Ureter (tissue), 1 donor: Measurements from ENCODE around the gene C1orf226. TPM values are rescaled to one million over a fixed set of nuclear protein-coding genes. Genes with fewer than 3 reads are reported as not detected.
"Not testable (repeated sequence)": the region's sequence is repeated elsewhere in the genome, so short reads cannot be mapped to it uniquely, and the experiment has no call there.

Experiments
- DNase-seq: peaks from one replicate; pipeline ENCODE4 v3.0.0-alpha.2; 2020; ENCODE audit warnings: low spot score
- total RNA-seq: library from RNA; stranded (reverse); gene quantifications from one replicate; pipeline ENCODE4 v1.2.4, GENCODE V29; 2023
- donor health status: DM: yes; HTN: yes; CAD: no.

C1orf226 gene
- total RNA-seq, 1 donor from 2014 or later, result 11.8 TPM

DNA sequence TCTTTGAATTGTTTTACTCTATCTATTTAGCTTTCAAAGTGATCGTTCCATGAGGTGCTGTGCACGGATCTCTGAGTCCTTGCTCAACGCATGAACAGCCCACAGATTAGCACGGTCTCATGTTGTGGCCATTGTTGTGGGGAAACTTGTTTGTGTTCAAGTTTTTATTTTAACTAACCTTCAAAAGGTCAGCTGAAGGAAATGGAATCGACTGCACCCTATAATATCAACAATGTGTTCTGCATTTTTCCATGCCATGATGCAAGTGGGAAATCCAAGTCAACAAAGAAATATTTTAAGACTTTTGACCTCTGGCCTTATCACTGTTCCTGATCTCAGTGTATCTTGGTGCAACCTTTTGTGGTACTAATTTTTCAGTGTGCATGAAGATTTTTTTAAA lies 24.3 kb downstream of the C1orf226 start:
- no peak for DNase-seq

DNA sequence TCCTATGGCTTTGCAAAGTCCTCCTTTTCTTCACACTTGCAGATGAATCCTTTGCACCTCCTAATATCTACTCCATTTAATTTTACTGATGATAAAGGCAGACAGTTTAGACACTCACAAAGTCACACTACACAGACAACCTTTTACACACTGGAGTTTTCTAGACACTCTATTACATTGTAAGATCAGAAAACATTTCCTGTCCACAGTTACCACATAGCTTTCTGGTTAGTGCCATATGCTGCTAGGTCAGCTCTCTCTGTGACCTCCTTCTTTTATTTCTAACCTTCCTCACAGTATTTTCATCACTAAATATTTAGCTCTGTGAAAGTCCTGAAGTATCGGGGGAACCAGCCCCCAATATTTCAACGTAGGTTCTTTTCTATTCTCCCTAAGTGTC lies 25.3 kb downstream of the C1orf226 start:
- DNase-seq, result no peak

DNA sequence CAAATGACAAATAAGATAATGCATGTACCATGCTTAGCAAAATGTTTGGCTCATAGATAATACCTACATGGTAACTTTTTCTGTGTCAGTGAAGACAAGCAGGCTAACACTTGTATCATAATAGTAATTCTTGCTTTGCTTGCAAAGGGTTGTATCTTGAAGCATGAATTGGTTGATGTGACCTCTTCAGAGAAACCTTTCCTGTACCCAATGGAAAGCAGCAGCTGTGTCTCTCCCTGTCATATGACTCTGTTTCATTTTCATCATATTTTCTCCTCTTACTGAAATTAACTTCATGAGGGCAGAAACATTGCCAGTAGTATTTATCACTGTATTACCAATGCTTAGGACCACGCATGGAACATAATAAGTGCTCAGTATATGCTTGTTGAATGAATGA lies 26.0 kb downstream of the C1orf226 start:
- no peak for DNase-seq

DNA sequence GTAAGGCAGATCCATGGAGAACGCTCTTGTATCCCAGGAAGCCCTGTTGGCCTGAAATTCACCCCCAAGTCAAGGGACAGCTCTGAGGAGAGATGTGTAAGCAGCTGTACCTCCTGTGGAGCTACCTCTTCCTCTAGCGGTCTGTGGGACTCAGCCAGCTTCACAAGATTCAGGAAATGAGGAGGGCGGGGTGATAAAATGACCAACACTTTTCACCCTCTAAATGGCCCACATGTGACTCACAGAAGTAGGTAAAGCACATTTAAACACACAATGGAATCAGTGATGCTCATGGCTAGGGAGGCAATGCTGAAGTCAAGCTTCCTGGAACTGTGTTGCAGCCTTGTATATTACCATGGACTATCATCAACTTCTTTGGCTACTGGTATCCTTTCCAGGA lies 30.5 kb downstream of the C1orf226 start, which contains the start of gene SH2D1B:
Gene SH2D1B, minus strand, starts transcription at position 135 of the 400 bp plus-strand sequence. Its CDS starts 120 bp downstream, at position 15.
- no peak for DNase-seq

DNA sequence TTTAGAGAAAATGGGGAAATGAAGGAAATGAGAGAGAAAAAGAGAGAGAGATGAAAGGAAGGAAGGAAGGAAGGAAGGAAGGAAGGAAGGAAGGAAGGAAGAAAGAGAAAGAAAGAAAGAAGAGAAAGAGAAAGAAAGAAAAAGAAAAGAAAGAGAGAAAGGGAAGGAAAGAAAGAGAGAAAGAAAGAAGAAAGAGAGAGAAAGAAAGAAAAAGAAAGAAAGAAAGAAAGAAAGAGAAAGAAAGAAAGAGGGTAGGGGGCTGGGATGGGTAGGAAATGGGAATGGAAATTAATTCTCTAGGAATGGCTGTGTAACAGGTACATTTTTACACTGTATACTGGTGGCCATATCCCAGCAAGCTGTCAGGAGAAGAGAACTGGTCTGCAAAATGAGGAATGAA lies 34.7 kb downstream of the C1orf226 start:
- DNase-seq, result no peak

DNA sequence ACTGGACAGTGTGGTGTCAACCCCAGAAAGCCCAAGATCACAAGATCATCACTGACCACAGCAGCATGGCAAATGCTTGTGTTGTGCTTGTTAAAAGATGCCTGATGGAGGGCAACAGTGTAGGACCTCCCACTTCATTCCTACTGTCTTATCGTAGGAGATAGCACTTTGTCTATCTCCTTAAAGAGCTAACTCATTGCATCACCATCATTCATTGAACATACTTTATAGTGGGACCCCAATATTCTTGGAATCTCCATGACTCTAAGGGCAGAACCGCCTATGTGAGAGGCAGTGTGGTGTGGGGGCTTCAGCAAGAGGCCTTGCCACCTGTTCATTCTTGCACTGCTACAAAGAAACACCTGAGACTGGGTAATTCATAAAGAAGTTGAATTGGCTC lies 35.4 kb downstream of the C1orf226 start:
- no peak for DNase-seq

DNA sequence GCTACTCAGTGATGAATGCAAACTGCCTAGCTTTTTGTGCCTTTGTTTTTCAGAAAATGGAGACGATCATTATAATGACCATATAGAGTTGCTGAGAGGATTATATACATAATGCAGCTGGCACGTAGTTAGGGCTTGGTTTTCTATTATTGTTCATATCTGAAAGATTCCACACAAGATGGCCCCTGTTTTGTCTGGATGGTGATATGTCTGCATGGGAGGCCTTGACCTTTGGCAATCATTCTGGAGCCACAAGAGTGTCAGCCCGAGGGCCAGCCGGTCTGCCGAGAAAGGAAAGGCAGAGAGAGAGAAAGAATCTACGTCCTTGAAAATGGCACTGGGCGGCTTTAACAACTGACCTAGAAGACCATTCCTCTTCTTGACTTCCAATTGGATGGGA lies 36.1 kb downstream of the C1orf226 start:
- no peak for DNase-seq

DNA sequence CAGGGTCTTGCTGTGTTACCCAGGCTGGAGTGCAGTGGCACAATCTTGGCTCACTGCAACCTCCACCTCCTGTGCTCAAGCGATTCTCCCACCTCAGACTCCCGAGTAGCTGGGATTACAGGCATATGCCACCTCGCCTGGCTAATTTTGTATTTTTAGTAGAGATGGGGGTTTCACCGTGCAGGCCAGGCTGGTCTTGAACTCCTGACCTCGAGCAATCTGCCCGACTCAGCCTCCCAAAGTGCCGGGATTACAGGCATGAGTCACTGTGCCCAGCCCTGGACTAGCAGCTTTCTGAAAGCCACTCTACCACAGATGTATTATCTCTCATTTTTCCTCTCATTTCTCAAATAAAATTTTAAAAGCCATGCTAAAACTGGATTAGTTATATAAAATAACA lies 37.1 kb downstream of the C1orf226 start:
- DNase-seq, result not testable (repeated sequence)

DNA sequence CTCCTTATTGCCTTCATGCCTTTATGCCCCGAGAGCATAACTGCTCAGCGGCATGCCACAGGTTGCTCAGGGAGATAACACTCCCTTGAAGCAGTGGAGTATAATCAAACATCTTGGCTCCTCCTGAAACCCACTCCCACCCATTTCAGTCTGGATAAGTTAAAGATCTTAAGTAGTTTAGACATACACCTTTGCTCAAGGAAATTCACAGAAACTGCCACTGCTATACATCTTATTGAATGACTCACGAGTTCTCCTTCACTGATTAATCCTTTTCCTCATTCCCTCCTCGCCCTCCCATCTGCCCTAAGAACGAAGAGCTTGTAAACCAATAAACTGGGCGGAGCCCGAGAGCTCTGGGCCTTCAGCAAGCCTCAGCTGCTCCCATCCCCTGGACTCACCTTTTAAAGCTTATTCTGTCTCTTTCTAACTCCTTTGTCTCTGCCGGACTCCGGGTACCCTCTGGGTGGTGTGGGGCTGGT lies 38.0 kb downstream of the C1orf226 start:
- peak; percentile 52 for DNase-seq

DNA sequence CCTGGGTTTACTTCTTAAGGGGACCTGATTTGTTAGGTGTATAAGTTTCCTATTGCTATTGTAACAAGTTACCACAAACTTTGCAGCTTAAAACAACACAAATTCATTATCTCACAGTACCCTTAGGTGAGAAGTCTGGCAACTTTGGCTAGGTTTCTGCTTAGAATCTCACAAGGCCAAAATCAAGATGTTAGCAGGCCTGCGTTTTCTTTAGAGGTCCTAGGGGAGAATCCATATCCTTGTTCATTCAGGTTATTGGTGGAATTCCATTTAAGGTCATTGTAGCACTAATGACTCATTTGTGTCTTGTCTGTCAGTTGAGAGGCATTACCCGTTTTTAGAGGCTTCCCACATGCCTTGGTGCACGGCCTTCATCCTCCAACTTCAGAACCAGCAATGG lies 38.6 kb downstream of the C1orf226 start:
- DNase-seq, result no peak

DNA sequence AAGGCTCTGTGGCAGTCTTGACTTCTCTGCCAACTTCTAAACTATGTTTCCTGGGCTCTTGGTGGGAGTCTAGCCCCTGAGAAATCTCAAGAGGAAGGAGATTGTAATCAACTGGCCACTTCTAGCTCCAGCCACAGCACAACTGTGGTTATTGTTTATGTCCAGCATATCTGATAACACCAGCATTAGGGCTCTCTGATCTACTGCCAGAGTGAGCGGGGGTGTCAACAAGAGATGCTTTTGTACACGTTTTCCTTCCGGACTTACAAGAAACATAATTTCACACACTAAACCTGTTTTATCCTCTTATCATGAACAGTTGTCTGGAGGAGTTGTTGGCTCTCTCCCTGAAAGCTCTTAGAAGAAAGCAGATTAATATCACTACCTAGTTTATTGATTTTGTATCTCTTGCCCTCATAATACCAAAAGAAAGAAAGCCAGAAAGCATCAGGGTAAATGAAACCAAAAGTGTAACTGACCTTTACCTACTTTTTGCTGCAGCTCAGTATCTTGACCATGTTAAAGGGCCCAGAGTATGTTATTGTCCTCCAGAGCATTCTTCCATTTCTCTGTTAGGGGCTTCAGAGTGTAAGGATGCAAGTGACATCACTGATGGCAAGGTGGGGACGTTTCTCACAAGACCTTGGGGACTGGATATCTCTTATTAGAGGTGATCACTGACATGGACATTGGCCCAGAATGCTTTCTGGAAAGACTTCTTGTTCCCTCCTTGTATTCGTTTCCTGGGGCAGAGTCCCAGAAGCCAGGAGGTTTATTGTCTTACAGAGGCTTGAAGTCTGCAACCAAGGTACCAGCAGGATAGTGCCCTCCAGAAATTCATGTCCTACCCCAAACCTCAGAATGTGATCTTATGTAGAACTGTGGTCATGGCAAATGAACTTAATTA lies 40.0 kb downstream of the C1orf226 start:
- no peak for DNase-seq

DNA sequence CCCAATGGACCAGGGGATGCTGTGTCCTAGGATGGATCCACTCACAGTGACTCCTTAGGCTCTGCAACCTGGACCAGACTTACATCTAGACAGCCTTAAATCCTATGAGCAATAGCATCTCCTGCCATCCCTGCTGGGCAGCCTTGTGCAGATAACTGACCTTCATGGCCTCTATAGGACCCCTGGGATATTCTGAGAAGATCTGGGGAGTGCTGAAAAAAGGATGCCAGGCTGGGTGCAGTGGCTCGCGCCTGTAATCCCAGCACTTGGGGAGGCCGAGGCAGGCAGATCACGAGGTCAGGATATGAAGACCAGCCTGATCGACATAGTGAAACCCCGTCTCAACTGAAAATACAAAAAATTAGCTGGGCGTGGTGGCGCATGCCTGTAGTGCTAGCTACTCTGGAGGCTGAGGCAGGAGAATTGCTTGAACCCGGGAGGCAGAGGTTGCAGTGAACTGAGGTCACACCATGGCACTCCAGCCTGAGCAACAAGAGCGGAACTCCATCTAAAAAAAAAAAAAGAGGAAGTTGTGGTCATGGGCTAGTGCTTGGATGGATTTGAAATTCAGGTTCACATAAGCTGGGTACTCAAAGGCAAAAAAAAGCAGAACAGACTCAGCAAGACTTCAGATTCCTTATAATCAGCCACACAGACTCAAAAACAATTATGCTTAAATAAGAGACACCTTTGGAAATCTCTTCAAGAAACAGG lies 41.3 kb downstream of the C1orf226 start:
- no peak for DNase-seq

DNA sequence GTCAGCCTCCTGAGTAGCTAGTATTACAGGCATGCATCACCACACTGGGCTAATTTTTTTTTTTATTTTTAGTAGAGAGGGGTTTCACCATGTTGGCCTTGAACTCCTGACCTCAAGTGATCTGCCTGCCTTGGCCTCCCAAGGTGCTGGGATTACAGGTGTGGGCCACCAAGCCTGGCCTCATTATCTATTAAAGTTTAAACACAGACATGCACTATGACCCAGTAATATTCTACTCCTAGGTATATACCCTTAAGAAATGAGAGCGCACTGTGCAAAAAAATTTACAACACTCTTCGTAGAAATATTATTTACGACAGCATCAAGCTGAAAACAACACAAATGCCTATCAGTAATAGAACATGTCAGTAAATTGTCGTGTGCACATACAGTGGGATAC lies 49.1 kb downstream of the C1orf226 start:
- no peak for DNase-seq

DNA sequence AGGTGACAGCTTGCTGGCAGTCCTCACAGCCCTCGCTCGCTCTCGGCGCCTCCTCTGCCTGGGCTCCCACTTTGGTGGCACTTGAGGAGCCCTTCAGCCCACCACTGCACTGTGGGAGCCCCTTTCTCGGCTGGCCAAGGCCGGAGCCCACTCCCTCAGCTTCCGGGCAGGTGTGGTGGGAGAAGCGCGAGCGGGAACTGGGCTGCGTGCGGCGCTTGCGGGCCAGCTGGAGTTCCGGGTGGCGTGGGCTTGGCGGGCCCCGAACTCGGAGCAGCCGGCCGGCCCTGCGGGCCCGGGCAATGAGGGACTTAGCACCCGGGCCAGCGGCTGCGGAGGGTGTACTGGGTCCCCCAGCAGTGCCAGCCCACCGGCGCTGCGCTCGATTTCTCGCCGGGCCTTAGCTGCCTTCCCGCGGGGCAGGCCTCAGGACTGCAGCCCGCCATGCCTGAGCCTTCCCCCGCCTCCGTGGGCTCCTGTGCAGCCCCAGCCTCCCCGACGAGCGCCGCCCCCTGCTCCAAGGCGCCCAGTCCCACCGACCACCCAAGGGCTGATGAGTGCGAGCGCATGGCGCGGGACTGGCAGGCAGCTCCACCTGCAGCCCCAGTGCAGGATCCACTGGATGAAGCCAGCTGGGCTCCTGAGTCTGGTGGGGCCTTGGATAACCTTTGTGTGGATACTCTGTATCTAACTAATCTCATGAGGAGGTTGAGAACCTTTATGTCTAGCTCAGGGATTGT lies 51.6 kb downstream of the C1orf226 start:
- DNase-seq, result not testable (repeated sequence)

Other genes starting within 250 kb of the C1orf226 start
- gene SPATA46, start 4.9 kb upstream of the C1orf226 start, total RNA-seq, result not detected
- 0.16 TPM for gene SH2D1B, start 30.4 kb downstream of the C1orf226 start, total RNA-seq
- gene UHMK1, start 116.1 kb downstream of the C1orf226 start, total RNA-seq, result 49.7 TPM
- gene UAP1, start 180.0 kb downstream of the C1orf226 start, total RNA-seq, result 47.8 TPM